OCI-LY7 (cell line): ENCODE measurements around the gene FAM76A. TPM values are rescaled to one million over a fixed set of nuclear protein-coding genes. Genes with fewer than 3 reads are reported as not detected.

ENCODE experiments used
- BruUV-seq: library from RNA; stranded (reverse); fragments of 400-500 nt; replicated peaks from 2 replicates; lab custom pipeline; 2021; lab: Mats Ljungman, UMichigan
- CTCF ChIA-PET: fragments of 300-600 bp; sonication (Branson Sonifier 250); formaldehyde crosslinking; loops from one replicate; lab custom pipeline; 2022; ENCODE audit warnings: antibody characterized with exemption; ENCODE audit not compliant: unreplicated experiment; lab: Charles Lee
- POLR2A ChIA-PET: fragments of 300-600 bp; sonication (Branson Sonifier 250); formaldehyde crosslinking; loops from one replicate; lab custom pipeline; 2022; ENCODE audit warnings: antibody characterized with exemption; lab: Charles Lee
- DNase-seq: peaks from one replicate; pipeline ENCODE4 v3.0.0-alpha.2; 2015; ENCODE audit warnings: low spot score
- H2AFZ ChIP-seq: fragments of 200-600 bp; sonication (generic), shearing (Covaris generic); 2 replicates; pipeline ENCODE4 v1.6.1; 2014; ENCODE audit warnings: mild to moderate bottlenecking, antibody characterized with exemption, low read length, moderate library complexity
- H3K27ac ChIP-seq: fragments of 200-600 bp; sonication (generic); 2 replicates; pipeline ENCODE4 v1.5.1; 2014; ENCODE audit warnings: mixed run types, low read depth, mild to moderate bottlenecking, moderate library complexity, low read length, inconsistent platforms; ENCODE audit not compliant: poor library complexity, severe bottlenecking
- H3K36me3 ChIP-seq: fragments of 200-600 bp; sonication (generic); 2 replicates; pipeline ENCODE4 v1.6.1; 2014; ENCODE audit warnings: mild to moderate bottlenecking, antibody characterized with exemption, low read length, moderate library complexity, mixed read lengths; ENCODE audit not compliant: insufficient read depth
- H3K4me1 ChIP-seq: fragments of 200-600 bp; sonication (generic); 2 replicates; pipeline ENCODE4 v1.5.1; 2014; ENCODE audit warnings: mild to moderate bottlenecking, low read length; ENCODE audit not compliant: insufficient read depth, poor library complexity, severe bottlenecking
- H3K4me2 ChIP-seq: fragments of 200-600 bp; sonication (generic); 2 replicates; pipeline ENCODE4 v1.6.1; 2014; ENCODE audit warnings: mild to moderate bottlenecking, low read length
- H3K4me3 ChIP-seq: fragments of 200-600 bp; sonication (generic); 2 replicates; pipeline ENCODE4 v1.5.1; 2014; ENCODE audit warnings: mild to moderate bottlenecking, low read depth, low read length; ENCODE audit not compliant: poor library complexity, severe bottlenecking
- H3K79me2 ChIP-seq: fragments of 200-600 bp; sonication (generic); 2 replicates; pipeline ENCODE4 v1.6.1; 2016; ENCODE audit warnings: low read depth, mild to moderate bottlenecking, low read length, moderate library complexity, mixed read lengths; ENCODE audit not compliant: insufficient read depth
- H3K9me2 ChIP-seq: fragments of 200-600 bp; sonication (generic); 2 replicates; pipeline ENCODE4 v1.6.1; 2016; ENCODE audit warnings: mild to moderate bottlenecking, low read length, mixed read lengths; ENCODE audit not compliant: insufficient read depth
- H3K9me3 ChIP-seq: fragments of 200-600 bp; sonication (generic); 2 replicates; pipeline ENCODE4 v1.6.1; 2014; ENCODE audit warnings: mild to moderate bottlenecking, mixed run types, low read length, mixed read lengths
- H4K20me1 ChIP-seq: fragments of 200-600 bp; sonication (generic); 2 replicates; pipeline ENCODE4 v1.6.1; 2014; ENCODE audit warnings: mild to moderate bottlenecking, antibody characterized with exemption, low read length, moderate library complexity, mixed read lengths; ENCODE audit not compliant: insufficient read depth
- EZH2phosphoT487 ChIP-seq: fragments of 200-600 bp; sonication (generic); IDR thresholded peaks from 2 replicates; pipeline ENCODE4 v1.6.1; 2018; ENCODE audit warnings: low read depth, borderline replicate concordance, mild to moderate bottlenecking, mixed run types, antibody characterized with exemption, low read length, moderate library complexity, mixed read lengths
- intact Hi-C: fragments of 100-400 bp; cut with micrococcal nuclease; formaldehyde crosslinking; loops from one replicate; pipeline ENCODE4 v1.10.0; 2022; ENCODE audit not compliant: unreplicated experiment
- total RNA-seq, 2 experiments: library from RNA; depleted of rRNA in 1 of 2; stranded (reverse); fragments of >200 nt in 1 of 2; shearing (Covaris generic) in 1 of 2; gene quantifications; 2 replicates each; pipeline ENCODE4 v1.2.3, GENCODE V29; 2014 to 2022
- TF ChIP-seq, protein P1 (sequence below): fragments of 200-600 bp; sonication (generic); conservative IDR thresholded peaks from 2 replicates; pipeline ENCODE4 v1.5.1; 2014; ENCODE audit warnings: mild to moderate bottlenecking, antibody characterized with exemption, low read length, moderate library complexity, mixed read lengths

FAM76A gene
- total RNA-seq, 2 experiments from 2014 or later: 16.3 to 18.6 TPM

DNA sequence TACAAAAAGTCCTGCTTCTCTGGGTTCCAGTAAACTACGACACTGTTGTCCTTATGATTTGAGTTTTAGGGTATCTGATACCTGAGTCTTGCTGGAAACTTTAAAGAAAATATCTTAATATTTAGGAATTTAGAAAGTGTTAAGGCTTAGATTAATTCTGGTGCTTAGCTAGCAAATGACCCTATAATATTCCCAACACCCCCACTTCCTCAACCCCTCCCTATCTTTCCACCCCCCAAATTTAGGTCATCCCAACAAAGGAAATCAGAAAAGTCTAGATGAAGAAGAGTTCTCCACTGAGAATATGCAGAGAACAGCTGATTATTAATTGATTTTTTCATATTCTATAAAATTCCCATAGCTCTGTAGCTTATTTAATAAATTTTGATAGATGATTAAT is 58.9 kb downstream of the FAM76A start:
- H3K9me2 ChIP-seq: no peaks in the 10 kb centered on the region
- intact Hi-C loops: no loop called here
- no peaks in the 10 kb centered on the region for H4K20me1 ChIP-seq
- no peaks in the 10 kb centered on the region; the same call in 1 of the 2 replicates for H3K79me2 ChIP-seq
- no peak overlapping the region for H3K4me3 ChIP-seq
- CTCF ChIA-PET: no interaction called here
- H3K4me1 ChIP-seq: no peaks in the 10 kb centered on the region
- POLR2A ChIA-PET: interaction anchor here (0.6 kb wide), 2 partner anchors 91 to 903 kb away, joined by 4 to 9 read pairs; no protein-coding TSS in a partner anchor
- no peak overlapping the region for H3K4me2 ChIP-seq
- no peaks in the 10 kb centered on the region for H3K9me3 ChIP-seq
- no peak overlapping the region for H2AFZ ChIP-seq
- no peak for TF ChIP-seq EZH2phosphoT487
- no peak overlapping the region for H3K27ac ChIP-seq
- BruUV-seq: no TSS peak
- H3K36me3 ChIP-seq: peaks cover 16% of the 10 kb centered on the region
- DNase-seq: no peak

DNA sequence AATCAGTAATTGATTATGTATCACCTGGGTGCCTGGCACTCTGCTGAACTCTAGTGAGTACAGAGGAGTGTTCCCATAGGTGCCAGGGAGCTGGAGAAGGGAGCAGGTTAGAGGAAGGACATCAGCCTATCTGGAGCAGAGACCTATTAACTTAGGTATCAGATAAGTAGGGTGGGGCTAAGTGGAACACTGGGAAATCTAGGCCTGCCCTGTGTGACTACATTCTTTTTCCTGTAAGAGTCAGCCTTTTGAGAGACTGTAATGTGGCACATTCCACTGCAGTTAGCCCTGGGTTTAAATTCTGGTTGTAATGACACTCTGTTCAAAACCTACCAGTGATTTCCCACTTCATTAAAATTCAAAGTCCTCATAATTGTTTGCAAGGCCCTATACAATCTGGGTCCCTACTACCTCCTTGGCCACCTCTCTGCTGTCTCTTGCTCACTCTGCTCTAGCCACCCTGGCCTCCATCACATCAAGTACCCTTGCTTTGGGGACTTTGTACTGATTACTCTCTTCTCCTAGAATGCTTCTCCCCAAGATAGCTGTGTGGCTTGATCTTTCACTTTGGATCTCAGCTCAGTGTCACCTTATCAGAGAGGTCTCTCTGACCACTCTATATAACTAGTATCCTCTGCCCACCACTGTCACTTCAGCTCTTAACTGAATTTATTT is 60.2 kb downstream of the FAM76A start:
- POLR2A ChIA-PET: interaction anchor here (0.5 to 2.4 kb wide), 3 partner anchors 11 to 157 kb away, joined by 5 to 7 read pairs (median 5); no protein-coding TSS in a partner anchor
- intact Hi-C loops: no loop called here

DNA sequence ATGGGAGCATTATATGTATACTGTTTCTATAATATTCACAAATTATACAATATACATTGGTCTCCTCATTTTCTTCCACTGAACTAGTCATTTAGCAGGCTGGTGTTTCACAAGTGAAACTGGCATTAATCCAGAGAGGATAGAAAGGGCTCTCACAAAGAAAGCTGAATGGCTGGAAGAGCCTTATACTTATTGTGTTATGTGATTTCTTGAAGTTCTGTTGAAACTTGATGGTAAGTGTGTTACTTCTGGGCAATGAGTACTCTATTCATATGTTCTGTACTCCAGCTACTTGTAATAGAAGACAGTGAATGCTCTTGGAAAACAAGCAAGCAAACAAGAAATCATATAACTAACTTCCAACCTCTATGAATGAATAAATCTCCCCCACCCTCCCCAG is 62.1 kb downstream of the FAM76A start:
- H3K4me1 ChIP-seq: no peaks in the 10 kb centered on the region
- H3K9me3 ChIP-seq: no peaks in the 10 kb centered on the region
- H4K20me1 ChIP-seq: no peaks in the 10 kb centered on the region
- no peak overlapping the region for H3K27ac ChIP-seq
- no peak for DNase-seq
- no peaks in the 10 kb centered on the region for H3K9me2 ChIP-seq
- ChIA-PET CTCF (no interaction called here), POLR2A (interaction anchor here (1.1 to 2.4 kb wide), 2 partner anchors 13 to 15 kb away, joined by 3 to 7 read pairs; partner anchors contain the start of gene STX12)
- intact Hi-C loops: no loop called here
- no peaks in the 10 kb centered on the region; the same call in 1 of the 2 replicates for H3K79me2 ChIP-seq
- H3K4me3 ChIP-seq: no peak overlapping the region
- H2AFZ ChIP-seq: no peak overlapping the region
- TF ChIP-seq, protein P1, sequence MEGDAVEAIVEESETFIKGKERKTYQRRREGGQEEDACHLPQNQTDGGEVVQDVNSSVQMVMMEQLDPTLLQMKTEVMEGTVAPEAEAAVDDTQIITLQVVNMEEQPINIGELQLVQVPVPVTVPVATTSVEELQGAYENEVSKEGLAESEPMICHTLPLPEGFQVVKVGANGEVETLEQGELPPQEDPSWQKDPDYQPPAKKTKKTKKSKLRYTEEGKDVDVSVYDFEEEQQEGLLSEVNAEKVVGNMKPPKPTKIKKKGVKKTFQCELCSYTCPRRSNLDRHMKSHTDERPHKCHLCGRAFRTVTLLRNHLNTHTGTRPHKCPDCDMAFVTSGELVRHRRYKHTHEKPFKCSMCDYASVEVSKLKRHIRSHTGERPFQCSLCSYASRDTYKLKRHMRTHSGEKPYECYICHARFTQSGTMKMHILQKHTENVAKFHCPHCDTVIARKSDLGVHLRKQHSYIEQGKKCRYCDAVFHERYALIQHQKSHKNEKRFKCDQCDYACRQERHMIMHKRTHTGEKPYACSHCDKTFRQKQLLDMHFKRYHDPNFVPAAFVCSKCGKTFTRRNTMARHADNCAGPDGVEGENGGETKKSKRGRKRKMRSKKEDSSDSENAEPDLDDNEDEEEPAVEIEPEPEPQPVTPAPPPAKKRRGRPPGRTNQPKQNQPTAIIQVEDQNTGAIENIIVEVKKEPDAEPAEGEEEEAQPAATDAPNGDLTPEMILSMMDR: no peak
- TF ChIP-seq EZH2phosphoT487: no peak
- H3K4me2 ChIP-seq: no peak overlapping the region
- peaks cover 24% of the 10 kb centered on the region for H3K36me3 ChIP-seq
- BruUV-seq: no TSS peak

More for the DNA sequence above, 60.2 kb downstream of the FAM76A start:
- no peak overlapping the region for H3K4me3 ChIP-seq
- CTCF ChIA-PET: no interaction called here
- H3K4me2 ChIP-seq: no peak overlapping the region
- no peaks in the 10 kb centered on the region for H3K9me2 ChIP-seq
- H3K27ac ChIP-seq: no peak overlapping the region
- H3K9me3 ChIP-seq: no peaks in the 10 kb centered on the region
- H2AFZ ChIP-seq: no peak overlapping the region
- H4K20me1 ChIP-seq: no peaks in the 10 kb centered on the region
- peaks cover 23% of the 10 kb centered on the region for H3K36me3 ChIP-seq
- TF ChIP-seq, protein P1: no peak
- TF ChIP-seq EZH2phosphoT487: no peak
- no peaks in the 10 kb centered on the region; the same call in 1 of the 2 replicates for H3K79me2 ChIP-seq
- no peaks in the 10 kb centered on the region for H3K4me1 ChIP-seq
- BruUV-seq: no TSS peak
- no peak for DNase-seq
